GM19025 (cell line): ENCODE results near the gene C6orf89.
A peak's percentile ranks its signal among the peaks of the same experiment; 100 is the strongest.

ENCODE experiments used
- ATAC-seq: cut with Tn5 transposase; IDR thresholded peaks from one replicate; pipeline ENCODE4 v1.9.1; 2021; ENCODE audit warnings: mild to moderate bottlenecking, low read depth, moderate library complexity; ENCODE audit not compliant: unreplicated experiment

Gene C6orf89

GRCh38 chr6:36885461-36886401 lies at the start of gene C6orf89:
TSS of gene C6orf89 (plus strand) at chr6:36885952. CDS start at chr6:36899445, 13,493 bp downstream.
- peak; percentile 97 for ATAC-seq

GRCh38 chr6:36836111-36837021 lies 49.4 kb upstream of the C6orf89 start:
- no peak for ATAC-seq

- ATAC-seq: no peak
These were observed 48.8 kb upstream of the C6orf89 start for GRCh38 chr6:36837022-36837339.

- no peak for ATAC-seq
These were observed 48.1 kb upstream of the C6orf89 start for GRCh38 chr6:36837686-36838085.

GRCh38 chr6:36838896-36839748 lies 46.6 kb upstream of the C6orf89 start, which contains the start of gene CPNE5:
TSS of gene CPNE5 (minus strand) at chr6:36839444. CDS start at chr6:36839377, 67 bp downstream.
- no peak for ATAC-seq

- no peak for ATAC-seq
These were observed 45.9 kb upstream of the C6orf89 start for GRCh38 chr6:36839749-36840431.

- no peak for ATAC-seq
These were observed 45.0 kb upstream of the C6orf89 start for GRCh38 chr6:36840432-36841403.

- no peak for ATAC-seq
These were observed 44.0 kb upstream of the C6orf89 start for GRCh38 chr6:36841756-36842155.

GRCh38 chr6:36843170-36843569 lies 42.6 kb upstream of the C6orf89 start:
- no peak for ATAC-seq

GRCh38 chr6:36844232-36845170 lies 41.3 kb upstream of the C6orf89 start:
- no peak for ATAC-seq

- ATAC-seq: no peak
These were observed 40.5 kb upstream of the C6orf89 start for GRCh38 chr6:36845233-36845632.

- ATAC-seq: no peak
These were observed 38.6 kb upstream of the C6orf89 start for GRCh38 chr6:36847152-36847551.

GRCh38 chr6:36847991-36848390 lies 37.8 kb upstream of the C6orf89 start:
- ATAC-seq: no peak

GRCh38 chr6:36848658-36849441 lies 36.9 kb upstream of the C6orf89 start:
- ATAC-seq: no peak

GRCh38 chr6:36850021-36850420 lies 35.7 kb upstream of the C6orf89 start:
- no peak for ATAC-seq

GRCh38 chr6:36851149-36851614 lies 34.6 kb upstream of the C6orf89 start:
- no peak for ATAC-seq

- no peak for ATAC-seq
These were observed 34.1 kb upstream of the C6orf89 start for GRCh38 chr6:36851626-36852025.
